ENCODE results near the gene CTSZ. TPM values are rescaled to one million over a fixed set of nuclear protein-coding genes. Genes with fewer than 3 reads are reported as not detected.
"Not testable (repeated sequence)": the region's sequence is repeated elsewhere in the genome, so short reads cannot be mapped to it uniquely, and the experiment has no call there.

The CTSZ gene
- total RNA-seq, 1 donor from 2014 or later, result 73.7 TPM

DNA sequence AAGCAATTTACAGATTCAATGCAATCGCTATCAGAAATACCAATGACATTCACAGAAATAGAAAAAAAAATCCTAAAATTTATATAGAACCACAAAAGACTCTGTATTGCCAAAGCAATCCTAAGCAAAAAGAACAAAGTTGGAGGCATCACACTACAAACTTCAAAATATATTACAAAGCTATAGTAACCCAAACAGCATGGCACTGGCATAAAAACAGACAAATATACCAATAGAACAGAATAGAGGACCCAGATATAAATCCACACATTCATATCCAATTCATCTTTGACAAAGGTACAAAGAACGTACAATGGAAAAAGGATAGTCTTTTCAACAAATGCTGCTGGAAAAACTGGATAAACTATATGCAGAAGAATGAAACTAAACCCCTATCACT is 37.6 kb downstream of the CTSZ start:
- FAIRE-seq (no peak), DNase-seq (ENCODE audit: low read depth) (no peak)
- H3K4me3 ChIP-seq (ENCODE audit: low read depth, low read length), result no peak overlapping the region
- no peaks in the 10 kb centered on the region for H3K36me3 ChIP-seq (ENCODE audit: control insufficient read depth, insufficient read depth, low read length)
- no peaks in the 10 kb centered on the region for H3K27me3 ChIP-seq (ENCODE audit: control insufficient read depth, insufficient read depth, low read length)
- TF ChIP-seq, protein P1, sequence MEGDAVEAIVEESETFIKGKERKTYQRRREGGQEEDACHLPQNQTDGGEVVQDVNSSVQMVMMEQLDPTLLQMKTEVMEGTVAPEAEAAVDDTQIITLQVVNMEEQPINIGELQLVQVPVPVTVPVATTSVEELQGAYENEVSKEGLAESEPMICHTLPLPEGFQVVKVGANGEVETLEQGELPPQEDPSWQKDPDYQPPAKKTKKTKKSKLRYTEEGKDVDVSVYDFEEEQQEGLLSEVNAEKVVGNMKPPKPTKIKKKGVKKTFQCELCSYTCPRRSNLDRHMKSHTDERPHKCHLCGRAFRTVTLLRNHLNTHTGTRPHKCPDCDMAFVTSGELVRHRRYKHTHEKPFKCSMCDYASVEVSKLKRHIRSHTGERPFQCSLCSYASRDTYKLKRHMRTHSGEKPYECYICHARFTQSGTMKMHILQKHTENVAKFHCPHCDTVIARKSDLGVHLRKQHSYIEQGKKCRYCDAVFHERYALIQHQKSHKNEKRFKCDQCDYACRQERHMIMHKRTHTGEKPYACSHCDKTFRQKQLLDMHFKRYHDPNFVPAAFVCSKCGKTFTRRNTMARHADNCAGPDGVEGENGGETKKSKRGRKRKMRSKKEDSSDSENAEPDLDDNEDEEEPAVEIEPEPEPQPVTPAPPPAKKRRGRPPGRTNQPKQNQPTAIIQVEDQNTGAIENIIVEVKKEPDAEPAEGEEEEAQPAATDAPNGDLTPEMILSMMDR (IDR thresholded peaks at IDR 0.05; ENCODE audit: insufficient read depth, low read length, severe bottlenecking), result no peak

DNA sequence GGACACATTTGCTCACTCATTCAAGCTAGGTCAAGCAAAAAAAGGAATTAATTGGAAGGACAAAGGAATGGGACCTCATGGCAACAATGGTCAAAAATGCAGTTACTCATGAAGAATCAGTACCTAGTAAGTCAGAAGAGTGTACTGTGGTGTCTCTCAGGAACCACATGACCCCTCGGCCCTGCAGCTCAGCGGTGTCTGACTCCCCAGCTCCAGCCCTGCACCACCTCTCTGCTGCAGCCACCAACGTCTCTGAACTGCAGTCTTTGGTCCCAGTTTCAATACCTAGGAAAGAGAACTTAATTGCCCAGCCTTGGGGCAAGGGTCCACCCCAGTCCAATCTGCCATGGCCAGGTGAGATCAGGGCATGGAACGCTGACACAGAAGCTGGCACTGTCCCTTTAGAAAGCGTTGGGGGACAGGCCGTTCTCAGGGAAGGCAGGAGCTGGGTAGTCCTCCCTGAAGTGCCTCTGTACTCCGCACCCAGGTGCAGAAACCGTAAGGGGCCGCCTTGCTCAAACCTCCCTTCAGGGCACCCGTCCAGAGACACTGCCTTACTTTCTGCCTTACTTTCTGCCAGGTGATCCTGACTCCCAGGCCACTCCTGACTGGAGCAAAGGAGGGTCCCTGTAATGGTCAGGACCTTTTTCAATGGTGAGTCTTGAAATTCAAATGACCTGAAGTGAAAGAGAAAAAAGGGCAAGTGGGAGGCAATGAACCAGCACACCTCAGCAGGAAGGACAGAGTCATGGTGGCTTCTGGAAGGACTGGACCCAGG is 39.2 kb downstream of the CTSZ start:
- Histone ChIP-seq H3K4me3 (ENCODE audit: low read depth, low read length) (no peak overlapping the region), H3K36me3 (ENCODE audit: control insufficient read depth, insufficient read depth, low read length) (no peaks in the 10 kb centered on the region), H3K27me3 (ENCODE audit: control insufficient read depth, insufficient read depth, low read length) (no peaks in the 10 kb centered on the region)
- FAIRE-seq (no peak), DNase-seq (ENCODE audit: low read depth) (no peak)
- TF ChIP-seq, protein P1 (IDR thresholded peaks at IDR 0.05; ENCODE audit: insufficient read depth, low read length, severe bottlenecking), result no peak

DNA sequence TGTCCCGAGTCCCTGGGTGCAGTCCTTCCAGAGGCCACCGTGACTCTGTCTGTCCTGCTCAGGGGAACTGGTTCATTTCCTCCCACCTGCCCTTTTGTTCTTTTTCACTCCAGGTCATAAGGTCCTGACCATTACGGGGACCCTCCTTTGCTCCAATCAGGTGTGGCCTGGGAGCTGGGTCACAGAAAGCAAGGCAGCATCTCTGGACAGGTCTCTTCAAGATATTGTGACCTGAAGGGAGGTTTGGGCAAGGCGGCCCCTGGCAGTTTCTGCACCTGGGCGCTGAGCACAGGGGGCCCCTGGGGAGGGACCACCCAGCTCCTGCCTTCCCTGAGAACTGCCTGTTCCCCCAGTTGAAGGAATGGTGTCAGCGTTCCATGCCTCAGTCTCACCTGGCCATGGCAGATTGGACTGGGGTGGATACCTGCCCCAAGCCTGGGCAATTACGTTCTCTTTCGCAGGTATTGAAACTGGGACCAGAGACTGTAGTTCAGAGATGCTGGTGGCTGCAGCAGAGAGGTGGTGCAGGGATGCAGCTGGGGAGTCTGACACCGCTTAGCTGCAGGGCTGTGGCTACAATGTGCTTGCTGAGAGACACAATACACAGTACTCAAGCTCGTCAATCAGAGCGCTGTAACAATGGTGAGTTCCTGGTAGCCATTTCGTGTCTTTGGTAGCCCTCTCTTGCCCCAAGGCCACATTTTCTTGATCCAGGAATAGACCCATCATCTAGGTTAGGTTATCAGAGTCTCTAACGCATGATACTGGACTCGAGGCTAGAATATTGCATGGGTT is 41.6 kb downstream of the CTSZ start:
- FAIRE-seq (no peak), DNase-seq (ENCODE audit: low read depth) (no peak)
- TF ChIP-seq, protein P1 (IDR thresholded peaks at IDR 0.05; ENCODE audit: insufficient read depth, low read length, severe bottlenecking), result no peak
- Histone ChIP-seq H3K27me3 (ENCODE audit: control insufficient read depth, insufficient read depth, low read length) (no peaks in the 10 kb centered on the region), H3K36me3 (ENCODE audit: control insufficient read depth, insufficient read depth, low read length) (no peaks in the 10 kb centered on the region), H3K4me3 (ENCODE audit: low read depth, low read length) (no peak overlapping the region)

DNA sequence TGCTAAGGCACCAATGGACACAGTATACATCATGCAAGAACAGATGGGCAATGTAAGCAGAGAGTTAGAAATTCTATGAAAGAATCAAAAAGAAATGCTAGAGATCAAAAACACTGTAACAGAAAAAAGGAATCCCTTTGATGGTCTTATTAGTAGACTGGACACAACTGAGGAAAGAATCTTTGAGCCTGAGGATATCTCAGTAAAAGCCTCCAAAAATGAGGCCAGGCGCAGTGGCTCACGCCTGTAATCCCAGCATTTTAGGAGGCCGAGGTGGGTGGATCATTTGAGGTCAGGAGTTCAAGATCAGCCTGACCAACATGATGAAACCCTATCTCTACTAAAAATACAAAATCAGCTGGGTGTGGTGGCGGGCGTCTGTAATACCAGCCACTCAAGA is 43.1 kb downstream of the CTSZ start:
- not testable (repeated sequence) for H3K27me3 ChIP-seq (ENCODE audit: control insufficient read depth, insufficient read depth, low read length); FAIRE-seq; DNase-seq (ENCODE audit: low read depth); H3K36me3 ChIP-seq (ENCODE audit: control insufficient read depth, insufficient read depth, low read length); H3K4me3 ChIP-seq (ENCODE audit: low read depth, low read length)

DNA sequence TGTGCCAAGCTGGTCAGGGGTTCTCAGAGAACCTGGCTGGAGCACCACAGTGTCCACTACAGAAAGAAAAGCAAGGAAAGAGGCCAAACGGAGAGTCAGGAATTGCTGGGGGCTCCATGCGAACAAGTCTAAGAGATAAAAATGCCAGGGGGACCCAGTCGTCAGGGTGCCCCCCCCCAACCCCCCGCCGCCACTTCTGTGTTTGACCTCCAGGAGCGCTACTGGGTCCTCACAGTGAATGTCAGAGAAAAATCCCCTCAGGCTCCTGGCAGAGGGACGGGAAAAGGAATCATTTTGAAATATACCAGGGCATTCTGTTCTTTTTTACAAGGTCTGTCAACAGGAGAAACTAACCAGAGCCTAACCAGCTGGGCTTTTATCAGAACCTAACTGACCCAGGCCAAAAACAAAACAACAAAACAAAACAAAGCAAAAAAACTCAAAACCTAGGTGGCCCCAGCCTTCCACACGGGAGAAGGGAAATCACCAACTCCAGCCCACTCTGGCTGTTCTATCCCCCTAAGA is 43.9 kb downstream of the CTSZ start:
- FAIRE-seq (no peak), DNase-seq (ENCODE audit: low read depth) (no peak)
- no peaks in the 10 kb centered on the region for H3K27me3 ChIP-seq (ENCODE audit: control insufficient read depth, insufficient read depth, low read length)
- no peak overlapping the region for H3K4me3 ChIP-seq (ENCODE audit: low read depth, low read length)
- TF ChIP-seq, protein P1 (IDR thresholded peaks at IDR 0.05; ENCODE audit: insufficient read depth, low read length, severe bottlenecking), result no peak
- no peaks in the 10 kb centered on the region for H3K36me3 ChIP-seq (ENCODE audit: control insufficient read depth, insufficient read depth, low read length)

DNA sequence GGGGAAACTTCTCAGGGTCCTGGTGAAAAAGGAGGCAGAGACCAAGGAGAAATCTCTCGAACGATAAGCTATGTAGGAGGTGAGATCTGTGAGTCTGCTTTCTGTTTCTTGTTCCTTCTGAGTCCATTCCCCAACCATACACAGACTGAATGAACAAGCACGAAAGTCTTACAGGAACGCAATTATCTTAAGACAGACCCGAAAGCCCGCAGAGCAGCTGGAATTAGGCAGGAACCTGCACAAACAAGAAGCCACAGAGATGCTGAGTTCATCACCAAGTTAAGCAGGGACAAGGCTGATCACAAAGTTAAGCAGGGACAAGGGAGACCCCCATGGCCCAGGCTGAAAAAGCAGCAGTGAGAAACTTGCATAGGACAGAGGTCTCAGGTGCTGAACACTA is 47.4 kb downstream of the CTSZ start:
- FAIRE-seq (no peak), DNase-seq (ENCODE audit: low read depth) (no peak)
- Histone ChIP-seq H3K36me3 (ENCODE audit: control insufficient read depth, insufficient read depth, low read length) (no peaks in the 10 kb centered on the region), H3K27me3 (ENCODE audit: control insufficient read depth, insufficient read depth, low read length) (no peaks in the 10 kb centered on the region), H3K4me3 (ENCODE audit: low read depth, low read length) (no peak overlapping the region)
- TF ChIP-seq, protein P1 (IDR thresholded peaks at IDR 0.05; ENCODE audit: insufficient read depth, low read length, severe bottlenecking), result no peak

All from bronchial epithelial cell (primary cell).